Epithelial cell of esophagus (primary cell): Measurements from ENCODE around the gene FGF23.

ENCODE experiments used
- DNase-seq: peaks from one replicate; pipeline ENCODE4 v3.0.0; 2010; ENCODE audit warnings: low read depth
- H3K4me3 ChIP-seq: 2 replicates; pipeline ENCODE4 v1.5.1; 2011; ENCODE audit warnings: mild to moderate bottlenecking, low read length, control low read depth
- TF ChIP-seq, protein P1 (sequence below): IDR thresholded peaks from 2 replicates; pipeline ENCODE4 v1.5.1; 2011; ENCODE audit warnings: low read depth, mild to moderate bottlenecking, low read length, control low read depth, inconsistent platforms; ENCODE audit not compliant: insufficient read depth; ENCODE audit errors: missing control alignments

The FGF23 gene

GRCh38 chr12:4331842-4332241, 47.7 kb downstream of the FGF23 start:
- DNase-seq, result no peak
- TF ChIP-seq, protein P1, sequence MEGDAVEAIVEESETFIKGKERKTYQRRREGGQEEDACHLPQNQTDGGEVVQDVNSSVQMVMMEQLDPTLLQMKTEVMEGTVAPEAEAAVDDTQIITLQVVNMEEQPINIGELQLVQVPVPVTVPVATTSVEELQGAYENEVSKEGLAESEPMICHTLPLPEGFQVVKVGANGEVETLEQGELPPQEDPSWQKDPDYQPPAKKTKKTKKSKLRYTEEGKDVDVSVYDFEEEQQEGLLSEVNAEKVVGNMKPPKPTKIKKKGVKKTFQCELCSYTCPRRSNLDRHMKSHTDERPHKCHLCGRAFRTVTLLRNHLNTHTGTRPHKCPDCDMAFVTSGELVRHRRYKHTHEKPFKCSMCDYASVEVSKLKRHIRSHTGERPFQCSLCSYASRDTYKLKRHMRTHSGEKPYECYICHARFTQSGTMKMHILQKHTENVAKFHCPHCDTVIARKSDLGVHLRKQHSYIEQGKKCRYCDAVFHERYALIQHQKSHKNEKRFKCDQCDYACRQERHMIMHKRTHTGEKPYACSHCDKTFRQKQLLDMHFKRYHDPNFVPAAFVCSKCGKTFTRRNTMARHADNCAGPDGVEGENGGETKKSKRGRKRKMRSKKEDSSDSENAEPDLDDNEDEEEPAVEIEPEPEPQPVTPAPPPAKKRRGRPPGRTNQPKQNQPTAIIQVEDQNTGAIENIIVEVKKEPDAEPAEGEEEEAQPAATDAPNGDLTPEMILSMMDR, result no peak
- no peak overlapping the region for H3K4me3 ChIP-seq

GRCh38 chr12:4331221-4331620, 48.3 kb downstream of the FGF23 start:
- TF ChIP-seq, protein P1, result no peak
- H3K4me3 ChIP-seq, result no peak overlapping the region
- no peak for DNase-seq

- H3K4me3 ChIP-seq, result no peak overlapping the region
- DNase-seq, result peak; percentile 36
- TF ChIP-seq, protein P1, result no peak
Observed at GRCh38 chr12:4330203-4330602, 49.3 kb downstream of the FGF23 start.

DNA sequence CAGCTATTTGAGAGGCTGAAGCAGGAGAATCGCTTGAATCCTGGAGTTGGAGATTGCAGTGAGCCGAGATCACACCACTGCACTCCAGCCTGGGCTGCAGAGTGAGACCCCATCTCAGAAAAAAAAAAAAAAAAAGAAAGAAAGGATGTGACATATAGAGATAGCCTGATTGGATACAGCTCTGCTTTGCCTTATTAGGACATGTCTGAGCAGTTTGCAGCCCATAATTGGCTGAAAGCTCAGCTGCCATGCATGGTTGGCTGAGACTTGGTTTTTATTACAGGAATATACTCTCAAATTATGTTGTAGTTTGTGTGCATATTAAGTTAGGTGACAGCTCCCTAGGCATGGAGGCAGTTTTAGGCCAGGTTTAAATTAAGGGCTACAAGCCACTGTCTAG, 52.2 kb downstream of the FGF23 start:
- no peak for DNase-seq
- TF ChIP-seq, protein P1, result no peak
- no peak overlapping the region for H3K4me3 ChIP-seq

DNA sequence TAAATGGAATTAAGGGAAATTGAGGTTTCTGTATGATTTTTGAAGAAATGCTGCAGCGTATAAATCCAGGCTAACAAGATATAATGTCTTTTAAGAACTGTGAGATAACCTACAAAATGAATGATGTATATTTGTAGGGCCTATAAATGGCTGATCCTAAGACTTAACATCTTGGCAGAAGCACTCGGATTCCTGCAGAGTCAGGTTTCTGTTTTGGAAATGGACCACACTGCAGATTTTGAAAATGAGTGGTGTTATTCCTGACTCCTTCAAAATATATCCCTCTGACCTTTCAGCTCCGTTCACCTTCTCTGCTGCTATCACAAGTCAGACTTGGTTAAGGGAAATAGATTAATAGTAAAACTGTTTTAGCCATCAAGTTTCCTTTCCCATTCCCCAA, 53.5 kb downstream of the FGF23 start:
- H3K4me3 ChIP-seq, result no peak overlapping the region
- DNase-seq, result no peak
- TF ChIP-seq, protein P1, result no peak

DNA sequence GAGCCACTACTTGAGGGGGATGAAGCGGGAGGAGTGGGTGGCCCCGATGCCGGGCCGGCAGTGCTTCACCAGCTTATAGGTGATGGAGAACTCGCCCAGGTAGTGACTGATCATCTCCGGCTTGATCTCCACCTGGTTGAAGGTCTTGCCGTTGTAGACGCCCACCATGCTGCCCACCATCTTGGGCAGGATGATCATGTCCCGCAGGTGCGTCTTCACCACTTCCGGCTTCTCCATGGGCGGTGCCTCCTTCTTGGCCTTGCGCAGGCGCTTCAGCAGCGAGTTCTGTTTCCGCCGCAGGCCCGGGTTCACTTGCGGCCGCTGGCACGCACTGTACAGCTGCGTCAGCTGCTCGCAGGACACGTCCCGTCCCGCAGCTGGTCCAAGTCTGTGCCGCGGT, 55.1 kb downstream of the FGF23 start:
- no peak for DNase-seq
- H3K4me3 ChIP-seq, result no peak overlapping the region
- TF ChIP-seq, protein P1, result no peak

- H3K4me3 ChIP-seq, result no peak overlapping the region
- no peak for DNase-seq
- TF ChIP-seq, protein P1, result no peak
Observed at GRCh38 chr12:4323396-4323795, 56.1 kb downstream of the FGF23 start.
